ENCODE data around the gene POU2F3.

- TF ChIP-seq CTCF (CRISPR knock-in tag; IDR thresholded peaks at IDR 0.05) (no peak), POLR2A (IDR thresholded peaks at IDR 0.05; ENCODE audit: insufficient read depth in 1 of 2, low read depth in 2 of 2, low read length in 2 of 2) (no peak), ZIK1 (CRISPR knock-in tag; IDR thresholded peaks at IDR 0.05; ENCODE audit: borderline replicate concordance, low read depth) (no peak), EHMT2 (IDR thresholded peaks at IDR 0.05; ENCODE audit: borderline replicate concordance, low read depth, low read length) (no peak), ZNF431 (CRISPR knock-in tag; IDR thresholded peaks at IDR 0.05; ENCODE audit: borderline replicate concordance, low read depth) (no peak)
- TF ChIP-seq, protein P1, sequence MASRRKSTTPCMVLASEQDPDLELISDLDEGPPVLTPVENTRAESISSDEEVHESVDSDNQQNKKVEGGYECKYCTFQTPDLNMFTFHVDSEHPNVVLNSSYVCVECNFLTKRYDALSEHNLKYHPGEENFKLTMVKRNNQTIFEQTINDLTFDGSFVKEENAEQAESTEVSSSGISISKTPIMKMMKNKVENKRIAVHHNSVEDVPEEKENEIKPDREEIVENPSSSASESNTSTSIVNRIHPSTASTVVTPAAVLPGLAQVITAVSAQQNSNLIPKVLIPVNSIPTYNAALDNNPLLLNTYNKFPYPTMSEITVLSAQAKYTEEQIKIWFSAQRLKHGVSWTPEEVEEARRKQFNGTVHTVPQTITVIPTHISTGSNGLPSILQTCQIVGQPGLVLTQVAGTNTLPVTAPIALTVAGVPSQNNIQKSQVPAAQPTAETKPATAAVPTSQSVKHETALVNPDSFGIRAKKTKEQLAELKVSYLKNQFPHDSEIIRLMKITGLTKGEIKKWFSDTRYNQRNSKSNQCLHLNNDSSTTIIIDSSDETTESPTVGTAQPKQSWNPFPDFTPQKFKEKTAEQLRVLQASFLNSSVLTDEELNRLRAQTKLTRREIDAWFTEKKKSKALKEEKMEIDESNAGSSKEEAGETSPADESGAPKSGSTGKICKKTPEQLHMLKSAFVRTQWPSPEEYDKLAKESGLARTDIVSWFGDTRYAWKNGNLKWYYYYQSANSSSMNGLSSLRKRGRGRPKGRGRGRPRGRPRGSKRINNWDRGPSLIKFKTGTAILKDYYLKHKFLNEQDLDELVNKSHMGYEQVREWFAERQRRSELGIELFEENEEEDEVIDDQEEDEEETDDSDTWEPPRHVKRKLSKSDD (CRISPR knock-in tag; IDR thresholded peaks at IDR 0.05; ENCODE audit: low read depth), result no peak
Observed at GRCh38 chr11:120295099-120295498, 55.2 kb downstream of the POU2F3 start.
